Vagina (tissue), 2 donors: ENCODE data around the gene TMSB15B.

ENCODE experiments used
- POLR2A ChIP-seq, 2 donors: fragments of 450-650 bp; IDR thresholded peaks; one replicate each; pipeline ENCODE4 v1.6.1; 2017; ENCODE audit warnings: antibody characterized with exemption in 2 of 2, mild to moderate bottlenecking in 2 of 2, moderate library complexity in 2 of 2
- TF ChIP-seq, protein P1 (sequence below), 3 experiments: fragments of 450-650 bp in 2 of 3; fragments of 200-600 bp in 1 of 3; sonication (generic) in 1 of 3; IDR thresholded peaks; one replicate each; pipeline ENCODE4 v1.5.1; 2017 to 2019; ENCODE audit warnings: antibody characterized with exemption in 3 of 3, mild to moderate bottlenecking in 2 of 3, moderate library complexity in 2 of 3

DNA sequence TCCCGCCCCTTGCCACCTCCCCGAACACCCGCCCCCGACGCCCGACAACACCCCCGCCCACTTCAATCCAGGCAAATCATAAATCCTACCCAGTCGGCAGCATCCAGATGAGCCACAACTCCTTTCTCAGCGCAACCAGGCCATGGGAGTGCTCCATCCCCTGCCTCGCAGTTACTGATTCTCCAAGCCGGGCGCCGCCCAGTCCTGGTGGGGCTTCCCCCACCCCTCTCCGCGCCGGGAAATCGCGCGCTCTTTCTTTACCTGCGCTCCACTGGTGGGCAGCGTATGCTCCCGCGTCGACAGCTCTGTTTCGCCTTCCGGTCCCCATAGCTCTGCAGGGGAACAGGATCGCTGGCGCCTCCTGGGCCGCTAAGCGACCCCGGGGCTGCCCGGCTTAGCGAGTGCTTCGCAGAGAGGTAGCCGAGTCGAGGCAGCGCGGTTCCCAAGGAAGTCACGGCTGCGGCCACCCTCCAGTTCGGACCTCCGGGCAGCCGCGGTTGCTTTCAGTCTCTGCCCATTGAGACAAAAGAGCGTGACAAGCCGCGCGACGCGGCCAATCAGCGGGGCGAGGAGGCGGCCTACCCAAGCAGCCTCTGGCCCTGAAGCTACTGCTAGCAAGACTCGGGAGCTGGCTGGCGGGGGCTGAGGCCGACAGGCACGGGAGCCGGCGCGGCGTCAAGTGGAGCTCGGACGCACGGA, 43.7 kb upstream of the TMSB15B start:
- TF ChIP-seq, protein P1, sequence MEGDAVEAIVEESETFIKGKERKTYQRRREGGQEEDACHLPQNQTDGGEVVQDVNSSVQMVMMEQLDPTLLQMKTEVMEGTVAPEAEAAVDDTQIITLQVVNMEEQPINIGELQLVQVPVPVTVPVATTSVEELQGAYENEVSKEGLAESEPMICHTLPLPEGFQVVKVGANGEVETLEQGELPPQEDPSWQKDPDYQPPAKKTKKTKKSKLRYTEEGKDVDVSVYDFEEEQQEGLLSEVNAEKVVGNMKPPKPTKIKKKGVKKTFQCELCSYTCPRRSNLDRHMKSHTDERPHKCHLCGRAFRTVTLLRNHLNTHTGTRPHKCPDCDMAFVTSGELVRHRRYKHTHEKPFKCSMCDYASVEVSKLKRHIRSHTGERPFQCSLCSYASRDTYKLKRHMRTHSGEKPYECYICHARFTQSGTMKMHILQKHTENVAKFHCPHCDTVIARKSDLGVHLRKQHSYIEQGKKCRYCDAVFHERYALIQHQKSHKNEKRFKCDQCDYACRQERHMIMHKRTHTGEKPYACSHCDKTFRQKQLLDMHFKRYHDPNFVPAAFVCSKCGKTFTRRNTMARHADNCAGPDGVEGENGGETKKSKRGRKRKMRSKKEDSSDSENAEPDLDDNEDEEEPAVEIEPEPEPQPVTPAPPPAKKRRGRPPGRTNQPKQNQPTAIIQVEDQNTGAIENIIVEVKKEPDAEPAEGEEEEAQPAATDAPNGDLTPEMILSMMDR (IDR thresholded peaks at IDR 0.05) = no peak
- TF ChIP-seq POLR2A (IDR thresholded peaks at IDR 0.05) = no peak
